HG03060 (cell line): ENCODE data around the gene ITGA7.
"Not testable (repeated sequence)": the region's sequence is repeated elsewhere in the genome, so short reads cannot be mapped to it uniquely, and the experiment has no call there.

Source experiments
- ATAC-seq: cut with Tn5 transposase; IDR thresholded peaks from one replicate; pipeline ENCODE4 v1.9.1; 2021; ENCODE audit warnings: low read depth, moderate number of reproducible peaks; ENCODE audit not compliant: unreplicated experiment

ITGA7 gene

DNA sequence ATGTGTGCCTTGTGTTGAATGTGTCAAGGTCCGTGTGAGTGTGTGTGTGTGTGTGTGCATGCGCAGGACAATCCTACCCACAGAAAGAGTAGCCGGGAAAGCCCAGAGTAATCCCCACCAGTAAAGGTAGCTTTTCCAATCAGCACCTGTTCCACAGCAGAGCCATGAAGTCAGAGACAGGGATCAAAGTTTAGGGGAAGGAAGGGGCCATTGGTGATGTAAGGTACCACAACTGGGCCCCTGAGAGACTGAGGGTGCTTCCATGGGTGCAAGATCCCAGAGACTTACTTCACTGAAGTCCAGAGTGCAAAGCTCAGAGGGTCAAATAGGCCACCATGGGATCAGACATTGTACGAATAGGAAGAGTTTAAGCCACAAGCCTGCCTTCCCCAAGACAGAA is 50.5 kb downstream of the ITGA7 start:
- no peak for ATAC-seq

- ATAC-seq = no peak
Observed at GRCh38 chr12:55654511-55655214, 53.0 kb downstream of the ITGA7 start.

DNA sequence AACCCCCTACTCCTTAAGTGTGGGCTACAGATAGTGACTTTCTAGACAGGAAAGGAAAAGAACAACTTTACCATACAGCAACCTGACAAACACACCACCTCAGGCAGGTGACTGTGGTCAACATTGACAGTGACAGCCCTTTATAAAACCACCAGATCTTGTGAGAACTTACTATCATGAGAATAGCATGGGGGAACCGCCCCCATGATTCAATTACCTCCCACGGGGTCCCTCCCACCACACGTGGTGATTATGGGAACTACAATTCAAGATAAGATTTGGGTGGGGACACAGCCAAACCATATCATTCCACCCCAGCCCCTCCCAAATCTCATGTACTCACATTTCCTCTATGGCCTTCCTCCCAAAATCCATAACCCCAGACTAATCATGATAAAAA is 54.7 kb downstream of the ITGA7 start:
- no peak for ATAC-seq

DNA sequence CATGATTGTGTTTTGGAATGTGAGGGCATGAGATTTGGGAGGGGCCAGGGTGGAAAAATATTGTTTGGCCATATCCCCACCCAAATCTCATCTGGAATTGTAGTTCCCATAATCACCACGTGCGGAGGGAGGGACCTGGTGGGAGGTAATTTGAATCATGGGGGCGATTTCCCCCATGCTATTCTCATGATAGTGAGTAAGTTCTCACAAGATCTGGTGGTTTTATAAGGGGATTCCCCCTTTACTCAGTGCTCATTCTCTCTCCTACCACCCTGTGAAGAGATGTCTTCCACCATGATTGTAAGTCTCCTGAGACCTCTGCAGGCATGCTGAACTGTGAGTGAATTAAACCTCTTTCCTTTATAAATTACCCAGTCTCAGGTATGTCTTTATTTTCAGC is 55.4 kb downstream of the ITGA7 start:
- ATAC-seq = no peak

DNA sequence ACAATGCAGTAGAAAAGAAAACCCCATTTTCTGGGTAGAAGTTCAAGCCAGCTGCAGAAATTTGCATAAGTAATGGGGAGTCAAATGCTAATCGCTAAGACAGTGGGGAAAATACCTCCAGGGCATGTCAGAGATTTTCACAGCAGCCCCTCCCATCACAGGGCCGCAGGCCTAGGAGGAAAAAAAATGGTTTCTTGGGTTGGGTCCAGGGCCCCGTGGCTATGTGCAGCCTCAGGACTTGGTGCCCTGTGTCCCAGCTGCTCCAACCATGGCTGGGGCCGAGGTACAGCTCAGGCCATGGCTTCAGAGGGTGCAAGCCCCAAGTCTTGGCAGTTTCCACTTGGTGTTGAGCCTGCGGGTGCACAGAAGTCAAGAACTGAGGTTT is 56.4 kb downstream of the ITGA7 start:
- ATAC-seq = no peak

GRCh38 chr12:55650620-55651298 is 56.9 kb downstream of the ITGA7 start:
- not testable (repeated sequence) for ATAC-seq

DNA sequence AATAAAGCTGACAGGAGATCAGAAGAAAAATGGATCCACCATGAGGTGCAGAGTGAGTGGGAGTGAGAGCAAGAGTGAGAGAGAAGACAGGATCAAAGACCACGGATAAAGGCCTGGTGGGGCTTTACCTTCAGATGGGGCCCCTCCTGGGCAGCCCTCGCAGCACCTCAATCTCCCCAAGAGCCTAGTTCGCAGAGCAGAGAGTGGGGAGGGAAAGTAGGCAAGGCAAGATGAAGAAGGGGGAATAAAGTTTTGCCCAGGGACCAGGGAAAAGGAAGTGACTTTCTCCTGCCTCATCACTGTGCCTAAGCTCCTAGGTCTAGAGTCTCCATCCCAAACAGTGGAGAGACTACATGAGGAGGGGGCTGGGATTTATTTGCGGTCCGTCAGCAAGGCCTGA is 60.7 kb downstream of the ITGA7 start:
- no peak for ATAC-seq

DNA sequence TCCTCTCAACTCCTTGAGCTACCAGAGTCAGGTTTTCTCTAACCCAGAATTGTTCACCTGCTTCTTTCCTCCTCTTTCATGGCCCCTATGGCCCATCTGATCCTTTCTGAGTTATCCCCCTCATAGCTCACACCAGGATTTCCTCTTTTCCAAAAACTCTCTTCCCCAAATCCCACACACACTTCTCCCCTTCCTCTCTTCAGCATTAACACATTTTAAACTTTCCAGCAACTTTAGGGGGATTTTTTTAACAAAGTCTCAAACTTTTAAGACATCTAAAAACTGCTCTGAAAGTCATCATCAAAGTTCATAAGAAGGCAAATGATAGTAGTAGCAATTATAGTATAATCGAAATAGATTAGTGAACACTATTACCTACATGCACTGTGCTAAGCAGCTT is 63.1 kb downstream of the ITGA7 start:
- ATAC-seq = no peak

DNA sequence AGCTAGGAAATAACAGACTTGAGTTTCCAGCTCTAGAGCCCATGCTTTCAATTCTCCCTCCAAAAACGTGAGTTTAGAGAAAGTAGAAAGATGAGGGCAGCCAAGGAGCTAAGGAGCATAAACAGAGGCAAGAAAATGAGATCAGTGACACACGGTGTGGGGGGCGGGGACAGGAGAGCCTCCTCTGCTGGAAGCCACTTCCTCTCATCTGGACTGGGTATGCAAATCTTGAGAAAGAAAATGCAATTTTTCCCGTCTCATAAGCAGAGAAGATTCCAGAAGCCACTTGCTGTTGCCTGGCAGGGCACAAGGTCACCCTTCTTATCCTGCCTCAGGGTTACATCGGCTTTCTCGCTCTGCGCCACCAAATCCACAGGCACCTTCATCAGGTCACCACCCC is 65.0 kb downstream of the ITGA7 start:
- no peak for ATAC-seq

- no peak for ATAC-seq
Observed at GRCh38 chr12:55642267-55642666, 65.4 kb downstream of the ITGA7 start.

GRCh38 chr12:55641595-55641994 is 66.1 kb downstream of the ITGA7 start:
- no peak for ATAC-seq

GRCh38 chr12:55637467-55637866 is 70.2 kb downstream of the ITGA7 start:
- ATAC-seq = no peak

GRCh38 chr12:55636853-55637252 is 70.9 kb downstream of the ITGA7 start, which contains the start of gene OR10P1:
Gene OR10P1, plus strand, starts transcription at chr12:55636892. Its CDS starts 0 bp downstream, at chr12:55636892.
- ATAC-seq = no peak

- no peak for ATAC-seq
Observed at GRCh38 chr12:55636116-55636655, 71.5 kb downstream of the ITGA7 start.
